Activated T-helper 9 cell treated with anti-CD3 and anti-CD28 coated beads, Interleukin-2, amount 50 U/mL, for 16 hours (primary cell): ENCODE data around the gene BCL2L2.
A peak's percentile ranks its signal among the peaks of the same experiment; 100 is the strongest.
"Not testable (repeated sequence)": the region's sequence is repeated elsewhere in the genome, so short reads cannot be mapped to it uniquely, and the experiment has no call there.

ENCODE experiments used
- DNase-seq: peaks from one replicate; pipeline ENCODE4 v3.0.0-alpha.2; 2020; ENCODE audit warnings: low read depth

BCL2L2 gene

GRCh38 chr14:23306412-23307145, at the start of gene BCL2L2:
BCL2L2 (plus strand) TSS chr14:23306833; CDS start chr14:23307768, 935 bp downstream.
- DNase-seq, result no peak

GRCh38 chr14:23258256-23258655, 48.4 kb upstream of the BCL2L2 start:
- no peak for DNase-seq

- DNase-seq, result no peak
Measured at GRCh38 chr14:23259426-23259825, 47.2 kb upstream of the BCL2L2 start.

GRCh38 chr14:23260849-23261248, 45.8 kb upstream of the BCL2L2 start:
- not testable (repeated sequence) for DNase-seq

- DNase-seq, result no peak
Measured at GRCh38 chr14:23269193-23269592, 37.4 kb upstream of the BCL2L2 start.

- no peak for DNase-seq
Measured at GRCh38 chr14:23275412-23275811, 31.2 kb upstream of the BCL2L2 start.

GRCh38 chr14:23277189-23277588, 29.4 kb upstream of the BCL2L2 start:
- DNase-seq, result no peak

- not testable (repeated sequence) for DNase-seq
Measured at GRCh38 chr14:23277928-23278327, 28.7 kb upstream of the BCL2L2 start.

- DNase-seq, result no peak
Measured at GRCh38 chr14:23281247-23281646, 25.4 kb upstream of the BCL2L2 start.

- DNase-seq, result no peak
Measured at GRCh38 chr14:23284654-23285529, 21.7 kb upstream of the BCL2L2 start.

GRCh38 chr14:23285530-23286019, 21.1 kb upstream of the BCL2L2 start:
- DNase-seq, result no peak

GRCh38 chr14:23286020-23286901, 20.4 kb upstream of the BCL2L2 start, which contains the start of gene HOMEZ:
HOMEZ (minus strand) TSS chr14:23286132; CDS start chr14:23285952, 180 bp downstream.
- DNase-seq, result peak; percentile 98

- DNase-seq, result no peak
Measured at GRCh38 chr14:23286902-23287479, 19.6 kb upstream of the BCL2L2 start.

- DNase-seq, result peak; percentile 21
Measured at GRCh38 chr14:23294734-23295561, 11.7 kb upstream of the BCL2L2 start.

- no peak for DNase-seq
Measured at GRCh38 chr14:23296012-23296777, 10.4 kb upstream of the BCL2L2 start.

GRCh38 chr14:23297096-23297495, 9.5 kb upstream of the BCL2L2 start:
- no peak for DNase-seq

- no peak for DNase-seq
Measured at GRCh38 chr14:23297611-23298277, 8.9 kb upstream of the BCL2L2 start.

GRCh38 chr14:23299211-23299957, 7.2 kb upstream of the BCL2L2 start:
- no peak for DNase-seq
